ENCODE data around the gene FAAP20.

The FAAP20 gene

GRCh38 chr1:2229037-2229864 is 34.7 kb upstream of the FAAP20 start:
- no peak for DNase-seq (ENCODE audit: low read depth, low spot score)
- Histone ChIP-seq H3K27me3 (ENCODE audit: insufficient read depth, insufficient read length) (peaks cover 8% of the 10 kb centered on the region), H3K36me3 (ENCODE audit: insufficient read depth, insufficient read length, low read length) (peaks cover 42% of the 10 kb centered on the region), H3K9ac (ENCODE audit: insufficient read length, low read depth) (peak overlapping the region; percentile 74), H3K4me3 (ENCODE audit: insufficient read length, low read depth) (peak overlapping the region; percentile 64), H3K4me1 (ENCODE audit: insufficient read depth, insufficient read length) (peaks cover 24% of the 10 kb centered on the region), H3K9me3 (ENCODE audit: insufficient read depth, low read length) (no peaks in the 10 kb centered on the region)
- no peak for TF ChIP-seq YY1 (IDR thresholded peaks at IDR 0.05; ENCODE audit: insufficient read depth, insufficient read length)
- TF ChIP-seq ZNF274 (IDR thresholded peaks at IDR 0.05; ENCODE audit: low read depth, low read length): no peak
- no peak for TF ChIP-seq SUZ12 (IDR thresholded peaks at IDR 0.05; ENCODE audit: extremely low read depth, insufficient read depth, insufficient read length)

- H3K9me3 ChIP-seq (ENCODE audit: insufficient read depth, low read length): no peaks in the 10 kb centered on the region
- H3K9ac ChIP-seq (ENCODE audit: insufficient read length, low read depth): peak overlapping the region; percentile 74
- peaks cover 20% of the 10 kb centered on the region for H3K4me1 ChIP-seq (ENCODE audit: insufficient read depth, insufficient read length)
- peak overlapping the region; percentile 64 for H3K4me3 ChIP-seq (ENCODE audit: insufficient read length, low read depth)
- peaks cover 8% of the 10 kb centered on the region for H3K27me3 ChIP-seq (ENCODE audit: insufficient read depth, insufficient read length)
- DNase-seq (ENCODE audit: low read depth, low spot score): no peak
- H3K36me3 ChIP-seq (ENCODE audit: insufficient read depth, insufficient read length, low read length): peaks cover 39% of the 10 kb centered on the region
- TF ChIP-seq YY1 (IDR thresholded peaks at IDR 0.05; ENCODE audit: insufficient read depth, insufficient read length) (no peak), SUZ12 (IDR thresholded peaks at IDR 0.05; ENCODE audit: extremely low read depth, insufficient read depth, insufficient read length) (no peak)
These were observed 34.1 kb upstream of the FAAP20 start for GRCh38 chr1:2228694-2229036.

- peaks cover 8% of the 10 kb centered on the region for H3K27me3 ChIP-seq (ENCODE audit: insufficient read depth, insufficient read length)
- DNase-seq (ENCODE audit: low read depth, low spot score): no peak
- H3K36me3 ChIP-seq (ENCODE audit: insufficient read depth, insufficient read length, low read length): peaks cover 39% of the 10 kb centered on the region
- peaks cover 20% of the 10 kb centered on the region for H3K4me1 ChIP-seq (ENCODE audit: insufficient read depth, insufficient read length)
- TF ChIP-seq ZNF274 (IDR thresholded peaks at IDR 0.05; ENCODE audit: low read depth, low read length): no peak
- no peak for TF ChIP-seq YY1 (IDR thresholded peaks at IDR 0.05; ENCODE audit: insufficient read depth, insufficient read length)
- no peak for TF ChIP-seq SUZ12 (IDR thresholded peaks at IDR 0.05; ENCODE audit: extremely low read depth, insufficient read depth, insufficient read length)
- no peaks in the 10 kb centered on the region for H3K9me3 ChIP-seq (ENCODE audit: insufficient read depth, low read length)
- H3K4me3 ChIP-seq (ENCODE audit: insufficient read length, low read depth): peak within 1 kb of the TSS; percentile 76
- H3K9ac ChIP-seq (ENCODE audit: insufficient read length, low read depth): peak within 1 kb of the TSS; percentile 92
These were observed 33.6 kb upstream of the FAAP20 start, which contains the start of gene SKI for GRCh38 chr1:2228157-2228594. TSS of gene SKI (plus strand) at chr1:2228319. CDS start at chr1:2228767, 448 bp downstream.

- H3K36me3 ChIP-seq (ENCODE audit: insufficient read depth, insufficient read length, low read length): peaks cover 34% of the 10 kb centered on the region
- H3K4me1 ChIP-seq (ENCODE audit: insufficient read depth, insufficient read length): peaks cover 18% of the 10 kb centered on the region
- peak overlapping the region; percentile 92 for H3K9ac ChIP-seq (ENCODE audit: insufficient read length, low read depth)
- TF ChIP-seq ZNF274 (IDR thresholded peaks at IDR 0.05; ENCODE audit: low read depth, low read length) (no peak), YY1 (IDR thresholded peaks at IDR 0.05; ENCODE audit: insufficient read depth, insufficient read length) (no peak), SUZ12 (IDR thresholded peaks at IDR 0.05; ENCODE audit: extremely low read depth, insufficient read depth, insufficient read length) (no peak)
- DNase-seq (ENCODE audit: low read depth, low spot score): peak; percentile 84
- H3K9me3 ChIP-seq (ENCODE audit: insufficient read depth, low read length): no peaks in the 10 kb centered on the region
- H3K4me3 ChIP-seq (ENCODE audit: insufficient read length, low read depth): peak overlapping the region; percentile 76
- H3K27me3 ChIP-seq (ENCODE audit: insufficient read depth, insufficient read length): peaks cover 8% of the 10 kb centered on the region
These were observed 33.0 kb upstream of the FAAP20 start for GRCh38 chr1:2227346-2228156.

- Histone ChIP-seq H3K9me3 (ENCODE audit: insufficient read depth, low read length) (no peaks in the 10 kb centered on the region), H3K9ac (ENCODE audit: insufficient read length, low read depth) (peak overlapping the region; percentile 92), H3K36me3 (ENCODE audit: insufficient read depth, insufficient read length, low read length) (peaks cover 29% of the 10 kb centered on the region), H3K27me3 (ENCODE audit: insufficient read depth, insufficient read length) (peaks cover 8% of the 10 kb centered on the region), H3K4me1 (ENCODE audit: insufficient read depth, insufficient read length) (peaks cover 11% of the 10 kb centered on the region), H3K4me3 (ENCODE audit: insufficient read length, low read depth) (peak overlapping the region; percentile 76)
- no peak for DNase-seq (ENCODE audit: low read depth, low spot score)
- TF ChIP-seq ZNF274 (IDR thresholded peaks at IDR 0.05; ENCODE audit: low read depth, low read length) (no peak), YY1 (IDR thresholded peaks at IDR 0.05; ENCODE audit: insufficient read depth, insufficient read length) (no peak), SUZ12 (IDR thresholded peaks at IDR 0.05; ENCODE audit: extremely low read depth, insufficient read depth, insufficient read length) (no peak)
These were observed 32.2 kb upstream of the FAAP20 start for GRCh38 chr1:2226525-2227345.

GRCh38 chr1:2224631-2225428 is 30.3 kb upstream of the FAAP20 start:
- TF ChIP-seq SUZ12 (IDR thresholded peaks at IDR 0.05; ENCODE audit: extremely low read depth, insufficient read depth, insufficient read length) (no peak), YY1 (IDR thresholded peaks at IDR 0.05; ENCODE audit: insufficient read depth, insufficient read length) (no peak), ZNF274 (IDR thresholded peaks at IDR 0.05; ENCODE audit: low read depth, low read length) (no peak)
- no peaks in the 10 kb centered on the region for H3K9me3 ChIP-seq (ENCODE audit: insufficient read depth, low read length)
- H3K9ac ChIP-seq (ENCODE audit: insufficient read length, low read depth): no peak overlapping the region
- peaks cover 8% of the 10 kb centered on the region for H3K27me3 ChIP-seq (ENCODE audit: insufficient read depth, insufficient read length)
- DNase-seq (ENCODE audit: low read depth, low spot score): no peak
- peaks cover 9% of the 10 kb centered on the region for H3K36me3 ChIP-seq (ENCODE audit: insufficient read depth, insufficient read length, low read length)
- no peak overlapping the region for H3K4me3 ChIP-seq (ENCODE audit: insufficient read length, low read depth)
- peaks cover 5% of the 10 kb centered on the region for H3K4me1 ChIP-seq (ENCODE audit: insufficient read depth, insufficient read length)
